HCT116 (cell line): Measurements from ENCODE around the gene SNAP47. TPM values are rescaled to one million over a fixed set of nuclear protein-coding genes. Genes with fewer than 3 reads are reported as not detected.

Source experiments
- ATAC-seq: fragments of 200-7000 bp; cut with Tn5 transposase; 2 replicates; pipeline ENCODE4 v1.9.1; 2020; ENCODE audit warnings: mild to moderate bottlenecking, moderate library complexity
- BruUV-seq: library from RNA; stranded (reverse); fragments of 400-500 nt; replicated peaks from 2 replicates; lab custom pipeline; 2021; lab: Mats Ljungman, UMichigan
- CTCF ChIA-PET: fragments of 300-600 bp; sonication (Branson Sonifier 250); formaldehyde crosslinking; loops from one replicate; lab custom pipeline; 2021; ENCODE audit warnings: antibody characterized with exemption; lab: Charles Lee
- POLR2A ChIA-PET: fragments of 300-600, 350-600 bp; sonication (Branson Sonifier 250); formaldehyde crosslinking; loops from one replicate; lab custom pipeline; 2021; ENCODE audit warnings: antibody characterized with exemption; lab: Charles Lee
- RAD21 ChIA-PET, 2 experiments: fragments of 300-600 bp; sonication (Branson Sonifier 250); formaldehyde crosslinking; loops; one replicate each; lab custom pipeline; 2023; ENCODE audit warnings: low total read pairs in 2 of 2; ENCODE audit not compliant: uncharacterized antibody in 2 of 2, unreplicated experiment in 2 of 2, low non-redundant PET in 1 of 2; lab: Charles Lee
- DNase-seq: peaks from one replicate; pipeline ENCODE4 v3.0.0-alpha.2; 2010; ENCODE audit warnings: low read depth, low spot score
- H2AFZ ChIP-seq: fragments of 200-600 bp; shearing (Covaris generic), sonication (generic); 2 replicates; pipeline ENCODE4 v1.6.1; 2017; ENCODE audit warnings: low read depth, mixed run types, mixed read lengths, antibody characterized with exemption, low read length; ENCODE audit not compliant: poor library complexity, severe bottlenecking
- H3K27ac ChIP-seq: 2 replicates; pipeline ENCODE4 v1.5.1; 2012; ENCODE audit warnings: low read depth, low read length
- H3K27me3 ChIP-seq: fragments of 200-600 bp; sonication (generic); 2 replicates; pipeline ENCODE4 v1.6.1; 2016; ENCODE audit warnings: mixed run types, low read length, mixed read lengths; ENCODE audit not compliant: insufficient read depth
- H3K36me3 ChIP-seq, 2 experiments: fragments of 200-500 bp in 1 of 2; fragments of 200-600 bp in 1 of 2; sonication (Bioruptor generic) in 1 of 2; sonication (generic) in 1 of 2; 2 replicates each; pipeline versions ENCODE4 v1.5.1 to v1.6.1; 2014 to 2016; ENCODE audit warnings: low read length in 2 of 2, inconsistent platforms in 1 of 2, mixed read lengths in 1 of 2, mixed run types in 1 of 2; ENCODE audit not compliant: insufficient read depth in 2 of 2, control insufficient read depth in 1 of 2
- H3K4me1 ChIP-seq, 2 experiments: fragments of 200-600 bp in 1 of 2; sonication (generic) in 1 of 2; 2 replicates each; pipeline versions ENCODE4 v1.5.1 to v1.6.1; 2012 to 2017; ENCODE audit warnings: low read length in 2 of 2, inconsistent platforms in 1 of 2, mild to moderate bottlenecking in 1 of 2, mixed read lengths in 1 of 2, mixed run types in 1 of 2, moderate library complexity in 1 of 2; ENCODE audit not compliant: insufficient read depth in 2 of 2, control insufficient read depth in 1 of 2
- H3K4me2 ChIP-seq: fragments of 200-600 bp; sonication (generic); 2 replicates; pipeline ENCODE4 v1.6.1; 2017; ENCODE audit warnings: mixed run types, low read length, mixed read lengths
- H3K4me3 ChIP-seq, 2 experiments: fragments of 200-600 bp in 1 of 2; sonication (generic) in 1 of 2; replicated peaks in 1 of 2; 2 replicates each; pipeline ENCODE4 v1.5.1; 2011 to 2016; ENCODE audit warnings: low read length in 2 of 2, control low read depth in 1 of 2, low read depth in 1 of 2, mild to moderate bottlenecking in 1 of 2, mixed read lengths in 1 of 2, mixed run types in 1 of 2
- H3K79me2 ChIP-seq: fragments of 200-600 bp; sonication (generic); 2 replicates; pipeline ENCODE4 v1.6.1; 2017; ENCODE audit warnings: mild to moderate bottlenecking, mixed run types, low read length, moderate library complexity, mixed read lengths; ENCODE audit not compliant: insufficient read depth
- H3K9ac ChIP-seq: fragments of 200-600 bp; sonication (generic); 2 replicates; pipeline ENCODE4 v1.6.1; 2016; ENCODE audit warnings: low read length, mixed read lengths
- H3K9me2 ChIP-seq: fragments of 200-600 bp; sonication (generic), shearing (Covaris generic); 2 replicates; pipeline ENCODE4 v1.6.1; 2017; ENCODE audit warnings: mixed run types, mild to moderate bottlenecking, moderate library complexity; ENCODE audit not compliant: insufficient read depth
- H3K9me3 ChIP-seq, 2 experiments: fragments of 200-500 bp in 1 of 2; fragments of 200-600 bp in 1 of 2; sonication (Bioruptor generic) in 1 of 2; sonication (generic) in 1 of 2; 2 replicates each; pipeline ENCODE4 v1.6.1; 2014 to 2017; ENCODE audit warnings: low read length in 2 of 2, mixed read lengths in 2 of 2, inconsistent platforms in 1 of 2, low read depth in 1 of 2, mild to moderate bottlenecking in 1 of 2, mixed run types in 1 of 2, moderate library complexity in 1 of 2; ENCODE audit not compliant: control insufficient read depth in 1 of 2, insufficient read depth in 1 of 2
- H4K20me1 ChIP-seq: fragments of 200-600 bp; sonication (generic), shearing (Covaris generic); 2 replicates; pipeline ENCODE4 v1.6.1; 2017; ENCODE audit warnings: mixed run types, mild to moderate bottlenecking, moderate library complexity; ENCODE audit not compliant: insufficient read depth
- EZH2 ChIP-seq: fragments of 200-600 bp; sonication (generic); IDR thresholded peaks from 2 replicates; pipeline ENCODE4 v1.6.1; 2017; ENCODE audit warnings: antibody characterized with exemption, mixed run types
- EZH2phosphoT487 ChIP-seq: fragments of 200-600 bp; IDR thresholded peaks from 2 replicates; pipeline ENCODE4 v1.6.1; 2018; ENCODE audit warnings: antibody characterized with exemption, borderline replicate concordance
- JUND ChIP-seq: IDR thresholded peaks from 2 replicates; pipeline ENCODE4 v1.6.1; 2012
- POLR2A ChIP-seq: IDR thresholded peaks from 2 replicates; pipeline ENCODE4 v1.7.0; 2011; ENCODE audit warnings: borderline replicate concordance; ENCODE audit not compliant: insufficient read depth, insufficient read length; ENCODE audit errors: extremely low read depth
- POLR2AphosphoS5 ChIP-seq: IDR thresholded peaks from 2 replicates; pipeline ENCODE4 v1.6.1; 2011; ENCODE audit warnings: mild to moderate bottlenecking, low read depth, low read length, moderate library complexity
- RAD21 ChIP-seq: IDR thresholded peaks from 2 replicates; pipeline ENCODE4 v1.6.1; 2012; ENCODE audit warnings: low read depth, mild to moderate bottlenecking
- SIN3A ChIP-seq: IDR thresholded peaks from 2 replicates; pipeline ENCODE4 v1.6.1; 2012; ENCODE audit warnings: low read depth
- SRF ChIP-seq: IDR thresholded peaks from 2 replicates; pipeline ENCODE4 v1.6.1; 2012; ENCODE audit warnings: low read depth
- YY1 ChIP-seq: IDR thresholded peaks from 2 replicates; pipeline ENCODE4 v1.6.1; 2011; ENCODE audit warnings: low read length, low read depth, moderate library complexity, mild to moderate bottlenecking; ENCODE audit not compliant: insufficient replicate concordance; ENCODE audit errors: extremely low read depth
- ZBTB33 ChIP-seq: IDR thresholded peaks from 2 replicates; pipeline ENCODE4 v1.6.1; 2011; ENCODE audit warnings: mild to moderate bottlenecking, low read length, moderate library complexity; ENCODE audit not compliant: insufficient replicate concordance; ENCODE audit errors: extremely low read depth
- ZNF274 ChIP-seq: fragments of 200-500 bp; sonication (Bioruptor generic); IDR thresholded peaks from 2 replicates; pipeline ENCODE4 v1.6.1; 2014; ENCODE audit warnings: mild to moderate bottlenecking, low read depth, low read length, inconsistent platforms
- intact Hi-C: fragments of 100-400 bp; cut with micrococcal nuclease; formaldehyde crosslinking; loops from 2 replicates; pipeline ENCODE4 v1.10.0; 2022
- total RNA-seq: library from RNA; stranded (reverse); gene quantifications from one replicate; pipeline ENCODE4 v1.2.1, GENCODE V29; 2021; ENCODE audit not compliant: unreplicated experiment
- TF ChIP-seq, protein P1 (sequence below): IDR thresholded peaks from 2 replicates; pipeline ENCODE4 v1.6.1; 2012
- TF ChIP-seq, protein P2 (sequence below): IDR thresholded peaks from 2 replicates; pipeline ENCODE4 v1.6.1; 2012; ENCODE audit warnings: low read depth
- TF ChIP-seq, protein P3 (sequence below): IDR thresholded peaks from 2 replicates; pipeline ENCODE4 v1.6.1; 2012

The SNAP47 gene
- total RNA-seq, 1 experiment from 2014 or later, result 37.9 TPM

GRCh38 chr1:227797625-227798024, 62.4 kb downstream of the SNAP47 start:
- ChIA-PET CTCF (no interaction called here), POLR2A (no interaction called here), RAD21 (no interaction called here)
- intact Hi-C loops, result no loop called here
- no peak overlapping the region for H3K4me2 ChIP-seq
- H2AFZ ChIP-seq, result no peak overlapping the region
- ATAC-seq, result no peak
- DNase-seq, result no peak
- H3K27ac ChIP-seq, result no peak overlapping the region
- no peaks in the 10 kb centered on the region for H3K9me2 ChIP-seq
- H4K20me1 ChIP-seq, result no peaks in the 10 kb centered on the region
- H3K9me3 ChIP-seq, result no peaks in the 10 kb centered on the region
- no peak overlapping the region for H3K4me3 ChIP-seq
- TF ChIP-seq RAD21 (no peak), SIN3A (no peak), JUND (no peak), EZH2phosphoT487 (no peak), ZNF274 (no peak), POLR2A (no peak), EZH2 (no peak), YY1 (no peak)
- TF ChIP-seq, protein P1, sequence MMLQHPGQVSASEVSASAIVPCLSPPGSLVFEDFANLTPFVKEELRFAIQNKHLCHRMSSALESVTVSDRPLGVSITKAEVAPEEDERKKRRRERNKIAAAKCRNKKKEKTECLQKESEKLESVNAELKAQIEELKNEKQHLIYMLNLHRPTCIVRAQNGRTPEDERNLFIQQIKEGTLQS, result no peak
- H3K9ac ChIP-seq, result no peak overlapping the region
- H3K36me3 ChIP-seq, result no peaks in the 10 kb centered on the region
- BruUV-seq, result no TSS peak
- no peaks in the 10 kb centered on the region for H3K79me2 ChIP-seq
- H3K27me3 ChIP-seq, result no peaks in the 10 kb centered on the region
- peaks cover 10 to 13% of the 10 kb centered on the region in 2 experiments for H3K4me1 ChIP-seq

DNA sequence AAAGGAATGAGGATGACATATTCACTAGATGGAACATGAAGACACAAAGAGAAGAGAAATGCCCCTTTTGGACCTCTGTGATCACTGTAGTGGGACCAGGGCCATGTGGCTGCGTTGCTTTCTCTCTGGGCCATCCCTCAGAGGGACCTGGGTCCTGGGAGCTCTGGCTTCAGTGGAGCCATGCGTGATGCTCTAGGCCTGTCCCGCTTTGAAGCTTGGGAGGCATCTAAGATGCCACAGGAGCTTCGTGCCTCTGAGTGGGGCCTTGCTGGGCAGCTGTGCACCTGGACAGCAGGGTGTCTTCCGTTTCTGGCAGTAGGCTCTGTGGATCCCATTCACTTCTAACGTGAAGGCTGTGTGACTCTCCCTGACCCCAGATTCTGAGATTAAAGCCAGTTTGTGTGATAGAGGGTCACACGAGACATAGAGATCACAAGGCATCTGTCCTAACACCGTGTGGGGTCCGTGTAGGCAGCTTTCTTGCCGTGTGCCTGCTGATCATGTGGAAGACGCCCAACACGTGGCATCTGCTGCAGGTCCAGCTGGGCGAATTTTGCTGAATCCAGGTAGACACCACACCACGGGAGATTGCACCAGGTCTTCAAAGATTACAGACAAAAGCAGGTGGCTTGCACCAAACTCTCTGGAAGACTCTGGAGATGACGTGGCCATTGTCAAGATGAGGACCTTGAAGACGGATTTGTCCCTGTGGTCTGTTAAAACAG, 63.0 kb downstream of the SNAP47 start:
- H3K27ac ChIP-seq, result no peak overlapping the region
- no peak overlapping the region for H3K4me2 ChIP-seq
- no peak overlapping the region for H2AFZ ChIP-seq
- no peak for TF ChIP-seq SIN3A
- TF ChIP-seq, protein P2, sequence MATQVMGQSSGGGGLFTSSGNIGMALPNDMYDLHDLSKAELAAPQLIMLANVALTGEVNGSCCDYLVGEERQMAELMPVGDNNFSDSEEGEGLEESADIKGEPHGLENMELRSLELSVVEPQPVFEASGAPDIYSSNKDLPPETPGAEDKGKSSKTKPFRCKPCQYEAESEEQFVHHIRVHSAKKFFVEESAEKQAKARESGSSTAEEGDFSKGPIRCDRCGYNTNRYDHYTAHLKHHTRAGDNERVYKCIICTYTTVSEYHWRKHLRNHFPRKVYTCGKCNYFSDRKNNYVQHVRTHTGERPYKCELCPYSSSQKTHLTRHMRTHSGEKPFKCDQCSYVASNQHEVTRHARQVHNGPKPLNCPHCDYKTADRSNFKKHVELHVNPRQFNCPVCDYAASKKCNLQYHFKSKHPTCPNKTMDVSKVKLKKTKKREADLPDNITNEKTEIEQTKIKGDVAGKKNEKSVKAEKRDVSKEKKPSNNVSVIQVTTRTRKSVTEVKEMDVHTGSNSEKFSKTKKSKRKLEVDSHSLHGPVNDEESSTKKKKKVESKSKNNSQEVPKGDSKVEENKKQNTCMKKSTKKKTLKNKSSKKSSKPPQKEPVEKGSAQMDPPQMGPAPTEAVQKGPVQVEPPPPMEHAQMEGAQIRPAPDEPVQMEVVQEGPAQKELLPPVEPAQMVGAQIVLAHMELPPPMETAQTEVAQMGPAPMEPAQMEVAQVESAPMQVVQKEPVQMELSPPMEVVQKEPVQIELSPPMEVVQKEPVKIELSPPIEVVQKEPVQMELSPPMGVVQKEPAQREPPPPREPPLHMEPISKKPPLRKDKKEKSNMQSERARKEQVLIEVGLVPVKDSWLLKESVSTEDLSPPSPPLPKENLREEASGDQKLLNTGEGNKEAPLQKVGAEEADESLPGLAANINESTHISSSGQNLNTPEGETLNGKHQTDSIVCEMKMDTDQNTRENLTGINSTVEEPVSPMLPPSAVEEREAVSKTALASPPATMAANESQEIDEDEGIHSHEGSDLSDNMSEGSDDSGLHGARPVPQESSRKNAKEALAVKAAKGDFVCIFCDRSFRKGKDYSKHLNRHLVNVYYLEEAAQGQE, result no peak
- TF ChIP-seq RAD21, result no peak
- TF ChIP-seq, protein P3, sequence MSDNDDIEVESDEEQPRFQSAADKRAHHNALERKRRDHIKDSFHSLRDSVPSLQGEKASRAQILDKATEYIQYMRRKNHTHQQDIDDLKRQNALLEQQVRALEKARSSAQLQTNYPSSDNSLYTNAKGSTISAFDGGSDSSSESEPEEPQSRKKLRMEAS, result no peak
- TF ChIP-seq POLR2AphosphoS5, result no peak
- TF ChIP-seq SRF, result no peak
- no peak for TF ChIP-seq ZBTB33
- no TSS peak for BruUV-seq
- no peaks in the 10 kb centered on the region for H3K79me2 ChIP-seq
- intact Hi-C loops, result no loop called here
- H3K9ac ChIP-seq, result no peak overlapping the region
- no peaks in the 10 kb centered on the region for H3K27me3 ChIP-seq
- H3K4me1 ChIP-seq, result peaks cover 10 to 13% of the 10 kb centered on the region in 2 experiments
- DNase-seq (no peak), ATAC-seq (no peak)
- ChIA-PET RAD21 (no interaction called here), CTCF (no interaction called here), POLR2A (no interaction called here)
- H3K36me3 ChIP-seq, result no peaks in the 10 kb centered on the region
- no peaks in the 10 kb centered on the region for H3K9me2 ChIP-seq
- H4K20me1 ChIP-seq, result no peaks in the 10 kb centered on the region
- H3K4me3 ChIP-seq, result no peak overlapping the region
- H3K9me3 ChIP-seq, result no peaks in the 10 kb centered on the region
